ENCODE measurements around the gene NUP54. TPM values are rescaled to one million over a fixed set of nuclear protein-coding genes. Genes with fewer than 3 reads are reported as not detected.

NUP54 gene
- total RNA-seq, 1 donor from 2014 or later, result 43.4 TPM

GRCh38 chr4:76083386-76083988 is 64.7 kb downstream of the NUP54 start:
- H3K9me3 Mint-ChIP-seq (ENCODE audit: unreplicated experiment), result no peaks in the 10 kb centered on the region

GRCh38 chr4:76078033-76078613 is 70.1 kb downstream of the NUP54 start:
- Mint-ChIP-seq H3K4me1 (ENCODE audit: low read depth, unreplicated experiment) (no peaks in the 10 kb centered on the region), H3K9me3 (ENCODE audit: unreplicated experiment) (no peaks in the 10 kb centered on the region), H3K27ac (ENCODE audit: unreplicated experiment) (no peak overlapping the region), H3K4me3 (ENCODE audit: unreplicated experiment) (no peak overlapping the region), H3K27me3 (ENCODE audit: unreplicated experiment) (no peaks in the 10 kb centered on the region), H3K36me3 (ENCODE audit: unreplicated experiment) (no peaks in the 10 kb centered on the region)
- no peak for DNase-seq
- TF ChIP-seq, protein P1, sequence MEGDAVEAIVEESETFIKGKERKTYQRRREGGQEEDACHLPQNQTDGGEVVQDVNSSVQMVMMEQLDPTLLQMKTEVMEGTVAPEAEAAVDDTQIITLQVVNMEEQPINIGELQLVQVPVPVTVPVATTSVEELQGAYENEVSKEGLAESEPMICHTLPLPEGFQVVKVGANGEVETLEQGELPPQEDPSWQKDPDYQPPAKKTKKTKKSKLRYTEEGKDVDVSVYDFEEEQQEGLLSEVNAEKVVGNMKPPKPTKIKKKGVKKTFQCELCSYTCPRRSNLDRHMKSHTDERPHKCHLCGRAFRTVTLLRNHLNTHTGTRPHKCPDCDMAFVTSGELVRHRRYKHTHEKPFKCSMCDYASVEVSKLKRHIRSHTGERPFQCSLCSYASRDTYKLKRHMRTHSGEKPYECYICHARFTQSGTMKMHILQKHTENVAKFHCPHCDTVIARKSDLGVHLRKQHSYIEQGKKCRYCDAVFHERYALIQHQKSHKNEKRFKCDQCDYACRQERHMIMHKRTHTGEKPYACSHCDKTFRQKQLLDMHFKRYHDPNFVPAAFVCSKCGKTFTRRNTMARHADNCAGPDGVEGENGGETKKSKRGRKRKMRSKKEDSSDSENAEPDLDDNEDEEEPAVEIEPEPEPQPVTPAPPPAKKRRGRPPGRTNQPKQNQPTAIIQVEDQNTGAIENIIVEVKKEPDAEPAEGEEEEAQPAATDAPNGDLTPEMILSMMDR (IDR thresholded peaks at IDR 0.05; ENCODE audit: partially characterized antibody, unreplicated experiment), result no peak

More at GRCh38 chr4:76083386-76083988, 64.7 kb downstream of the NUP54 start:
- H3K27me3 Mint-ChIP-seq (ENCODE audit: unreplicated experiment), result no peaks in the 10 kb centered on the region
- no peaks in the 10 kb centered on the region for H3K4me1 Mint-ChIP-seq (ENCODE audit: low read depth, unreplicated experiment)
- H3K27ac Mint-ChIP-seq (ENCODE audit: unreplicated experiment), result no peak overlapping the region
- no peak overlapping the region for H3K4me3 Mint-ChIP-seq (ENCODE audit: unreplicated experiment)
- DNase-seq, result no peak
- no peaks in the 10 kb centered on the region for H3K36me3 Mint-ChIP-seq (ENCODE audit: unreplicated experiment)
- TF ChIP-seq, protein P1 (IDR thresholded peaks at IDR 0.05; ENCODE audit: partially characterized antibody, unreplicated experiment), result no peak

GRCh38 chr4:76074993-76075600 is 73.1 kb downstream of the NUP54 start:
- Mint-ChIP-seq H3K27me3 (ENCODE audit: unreplicated experiment) (no peaks in the 10 kb centered on the region), H3K36me3 (ENCODE audit: unreplicated experiment) (no peaks in the 10 kb centered on the region), H3K9me3 (ENCODE audit: unreplicated experiment) (no peaks in the 10 kb centered on the region), H3K4me3 (ENCODE audit: unreplicated experiment) (no peak overlapping the region), H3K4me1 (ENCODE audit: low read depth, unreplicated experiment) (no peaks in the 10 kb centered on the region), H3K27ac (ENCODE audit: unreplicated experiment) (no peak overlapping the region)
- TF ChIP-seq, protein P1 (IDR thresholded peaks at IDR 0.05; ENCODE audit: partially characterized antibody, unreplicated experiment), result no peak
- no peak for DNase-seq

GRCh38 chr4:76074468-76074867 is 73.7 kb downstream of the NUP54 start, which contains the start of gene ART3:
ART3 (plus strand) TSS chr4:76074709; CDS start chr4:76075890, 1,181 bp downstream.
- no peaks in the 10 kb centered on the region for H3K9me3 Mint-ChIP-seq (ENCODE audit: unreplicated experiment)
- no peaks in the 10 kb centered on the region for H3K36me3 Mint-ChIP-seq (ENCODE audit: unreplicated experiment)
- no peaks in the 10 kb centered on the region for H3K27me3 Mint-ChIP-seq (ENCODE audit: unreplicated experiment)
- no peak within 1 kb of the TSS for H3K27ac Mint-ChIP-seq (ENCODE audit: unreplicated experiment)
- no peak for DNase-seq
- H3K4me1 Mint-ChIP-seq (ENCODE audit: low read depth, unreplicated experiment), result no peaks in the 10 kb centered on the region
- no peak within 1 kb of the TSS for H3K4me3 Mint-ChIP-seq (ENCODE audit: unreplicated experiment)
- TF ChIP-seq, protein P1 (IDR thresholded peaks at IDR 0.05; ENCODE audit: partially characterized antibody, unreplicated experiment), result no peak

DNA sequence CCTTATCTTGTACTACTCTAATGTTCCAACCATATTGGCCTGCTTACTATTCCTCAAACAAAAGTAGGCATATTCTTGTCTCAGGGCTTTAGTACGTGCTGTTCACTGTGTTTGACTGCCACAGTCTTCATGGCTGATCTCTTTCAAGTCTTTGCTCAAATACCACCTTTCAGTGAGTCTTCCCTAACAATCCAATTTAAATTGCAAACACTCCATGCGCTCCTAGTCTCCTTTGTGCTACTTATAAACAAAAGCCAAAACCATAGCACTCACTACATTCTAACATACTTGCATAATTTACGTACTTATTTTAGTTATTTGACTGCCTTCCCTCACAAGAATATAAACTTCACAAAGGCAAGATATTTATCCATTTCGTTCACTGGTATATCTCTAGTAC is 75.4 kb downstream of the NUP54 start:
- Mint-ChIP-seq H3K9me3 (ENCODE audit: unreplicated experiment) (no peaks in the 10 kb centered on the region), H3K36me3 (ENCODE audit: unreplicated experiment) (no peaks in the 10 kb centered on the region), H3K27me3 (ENCODE audit: unreplicated experiment) (no peaks in the 10 kb centered on the region), H3K27ac (ENCODE audit: unreplicated experiment) (no peak overlapping the region), H3K4me3 (ENCODE audit: unreplicated experiment) (no peak overlapping the region), H3K4me1 (ENCODE audit: low read depth, unreplicated experiment) (no peaks in the 10 kb centered on the region)
- TF ChIP-seq, protein P1 (IDR thresholded peaks at IDR 0.05; ENCODE audit: partially characterized antibody, unreplicated experiment), result no peak
- DNase-seq, result no peak
